NCI-H1694 treated with DMSO at 0.1 percent for 48 hours (cell line): ENCODE results near the gene UBQLNL.

Experiments used
- DNase-seq: peaks from one replicate; lab custom pipeline; 2025; lab: John Stamatoyannopoulos, UW

UBQLNL gene

GRCh38 chr11:5516599-5516998 lies at the start of gene UBQLNL:
Gene UBQLNL, minus strand, starts transcription at chr11:5516699. Its CDS starts 258 bp downstream, at chr11:5516441.
- DNase-seq, result no peak

- DNase-seq, result no peak
These were observed 47.9 kb upstream of the UBQLNL start for GRCh38 chr11:5564259-5565019.

- no peak for DNase-seq
These were observed 41.3 kb upstream of the UBQLNL start for GRCh38 chr11:5557751-5558150.

- DNase-seq, result no peak
These were observed 40.2 kb upstream of the UBQLNL start for GRCh38 chr11:5556596-5557188.

- no peak for DNase-seq
These were observed 36.8 kb upstream of the UBQLNL start for GRCh38 chr11:5553343-5553742.

GRCh38 chr11:5550440-5551095 lies 34.1 kb upstream of the UBQLNL start:
- no peak for DNase-seq

GRCh38 chr11:5548440-5548839 lies 31.9 kb upstream of the UBQLNL start, which contains the start of gene OR52H1:
Gene OR52H1, minus strand, starts transcription at chr11:5548540. Its CDS starts 3,035 bp downstream, at chr11:5545505.
- DNase-seq, result no peak

GRCh38 chr11:5547982-5548381 lies 31.5 kb upstream of the UBQLNL start:
- DNase-seq, result no peak

- no peak for DNase-seq
These were observed 30.0 kb upstream of the UBQLNL start for GRCh38 chr11:5546457-5546856.

- no peak for DNase-seq
These were observed 24.9 kb upstream of the UBQLNL start for GRCh38 chr11:5541427-5541826.

- DNase-seq, result no peak
These were observed 20.0 kb upstream of the UBQLNL start for GRCh38 chr11:5536482-5536881.

- no peak for DNase-seq
These were observed 17.5 kb upstream of the UBQLNL start for GRCh38 chr11:5534046-5534445.

- no peak for DNase-seq
These were observed 14.7 kb upstream of the UBQLNL start for GRCh38 chr11:5531053-5531831.

GRCh38 chr11:5528495-5528894 lies 12.0 kb upstream of the UBQLNL start:
- no peak for DNase-seq

GRCh38 chr11:5527716-5528115 lies 11.2 kb upstream of the UBQLNL start:
- DNase-seq, result no peak

GRCh38 chr11:5524756-5525155 lies 8.3 kb upstream of the UBQLNL start:
- no peak for DNase-seq

- no peak for DNase-seq
These were observed 5.8 kb upstream of the UBQLNL start for GRCh38 chr11:5522308-5522707.

- DNase-seq, result no peak
These were observed 5.0 kb upstream of the UBQLNL start for GRCh38 chr11:5521540-5521939.

- no peak for DNase-seq
These were observed 1.7 kb downstream of the UBQLNL start for GRCh38 chr11:5514841-5515240.

GRCh38 chr11:5509803-5510202 lies 6.7 kb downstream of the UBQLNL start, which contains the start of gene UBQLN3:
Gene UBQLN3, minus strand, starts transcription at chr11:5509957. Its CDS starts 399 bp downstream, at chr11:5509558.
- DNase-seq, result no peak

GRCh38 chr11:5508605-5509004 lies 7.9 kb downstream of the UBQLNL start:
- no peak for DNase-seq

GRCh38 chr11:5507933-5508305 lies 8.6 kb downstream of the UBQLNL start:
- DNase-seq, result no peak
